Suprapubic skin (tissue), 4 donors: ENCODE results near the gene PNCK. TPM values are rescaled to one million over a fixed set of nuclear protein-coding genes. Genes with fewer than 3 reads are reported as not detected.
"Not testable (repeated sequence)": the region's sequence is repeated elsewhere in the genome, so short reads cannot be mapped to it uniquely, and the experiment has no call there.

Source experiments
- DNase-seq, 2 donors: peaks; one replicate each; pipeline ENCODE4 v3.0.0-alpha.2; 2019; ENCODE audit warnings: low spot score in 2 of 2
- H3K27ac ChIP-seq: fragments of 200-600 bp; sonication (generic); one replicate; pipeline ENCODE4 v1.5.1; 2019
- H3K27me3 ChIP-seq: fragments of 200-600 bp; sonication (generic); one replicate; pipeline ENCODE4 v1.5.1; 2019
- H3K36me3 ChIP-seq: fragments of 200-600 bp; sonication (generic); one replicate; pipeline ENCODE4 v1.5.1; 2019
- H3K4me1 ChIP-seq: fragments of 200-600 bp; sonication (generic); one replicate; pipeline ENCODE4 v1.5.1; 2019
- H3K4me3 ChIP-seq: fragments of 200-600 bp; sonication (generic); one replicate; pipeline ENCODE4 v1.5.1; 2019; ENCODE audit warnings: mild to moderate bottlenecking
- H3K9me3 ChIP-seq: fragments of 200-600 bp; sonication (generic); one replicate; pipeline ENCODE4 v1.5.1; 2019
- CTCF ChIP-seq, 2 donors: fragments of 200-600 bp in 1 of 2; fragments of 450-650 bp in 1 of 2; sonication (generic) in 1 of 2; IDR thresholded peaks; one replicate each; pipeline ENCODE4 v1.5.1; 2016 to 2019; ENCODE audit warnings: antibody characterized with exemption in 2 of 2, mild to moderate bottlenecking in 1 of 2, moderate library complexity in 1 of 2
- EP300 ChIP-seq: sonication (generic); formaldehyde crosslinking; IDR thresholded peaks from one replicate; pipeline ENCODE4 v1.6.1; 2017; ENCODE audit warnings: antibody characterized with exemption
- POLR2A ChIP-seq, 2 donors: fragments of 450-650 bp; IDR thresholded peaks; one replicate each; pipeline ENCODE4 v1.6.1; 2017; ENCODE audit warnings: antibody characterized with exemption in 2 of 2, mild to moderate bottlenecking in 2 of 2, moderate library complexity in 2 of 2
- POLR2AphosphoS5 ChIP-seq, 3 donors: sonication (generic); formaldehyde crosslinking; IDR thresholded peaks; one replicate each; pipeline ENCODE4 v1.6.1; 2017; ENCODE audit warnings: antibody characterized with exemption in 3 of 3
- WGBS: methylation state at CpG from one replicate; pipeline ENCODE4 v1.1.5; 2018; 5-methylcytosine and 5-hydroxymethylcytosine counted together
- total RNA-seq, 4 donors: library from RNA; depleted of rRNA; stranded (reverse); fragments of >200 nt; gene quantifications; one replicate each; pipeline ENCODE4 v1.1.0, GENCODE V29; 2016

The PNCK gene
- total RNA-seq, 4 donors from 2014 or later, result 1.2 to 1.8 (median 1.4) TPM

GRCh38 chrX:153685156-153685536, 11.5 kb upstream of the PNCK start:
- no peak overlapping the region for H3K4me3 ChIP-seq
- peaks cover 13% of the 10 kb centered on the region for H3K4me1 ChIP-seq
- no peak for DNase-seq
- H3K36me3 ChIP-seq, result no peaks in the 10 kb centered on the region
- no peak overlapping the region for H3K27ac ChIP-seq
- no peaks in the 10 kb centered on the region for H3K27me3 ChIP-seq
- WGBS, result 78% methylated on average over 7 of the region's 21 CpGs
- H3K9me3 ChIP-seq, result no peaks in the 10 kb centered on the region
- TF ChIP-seq EP300 (no peak), CTCF (IDR thresholded peaks at IDR 0.05) (no peak), POLR2A (IDR thresholded peaks at IDR 0.05) (no peak), POLR2AphosphoS5 (IDR thresholded peaks at IDR 0.05) (no peak)

DNA sequence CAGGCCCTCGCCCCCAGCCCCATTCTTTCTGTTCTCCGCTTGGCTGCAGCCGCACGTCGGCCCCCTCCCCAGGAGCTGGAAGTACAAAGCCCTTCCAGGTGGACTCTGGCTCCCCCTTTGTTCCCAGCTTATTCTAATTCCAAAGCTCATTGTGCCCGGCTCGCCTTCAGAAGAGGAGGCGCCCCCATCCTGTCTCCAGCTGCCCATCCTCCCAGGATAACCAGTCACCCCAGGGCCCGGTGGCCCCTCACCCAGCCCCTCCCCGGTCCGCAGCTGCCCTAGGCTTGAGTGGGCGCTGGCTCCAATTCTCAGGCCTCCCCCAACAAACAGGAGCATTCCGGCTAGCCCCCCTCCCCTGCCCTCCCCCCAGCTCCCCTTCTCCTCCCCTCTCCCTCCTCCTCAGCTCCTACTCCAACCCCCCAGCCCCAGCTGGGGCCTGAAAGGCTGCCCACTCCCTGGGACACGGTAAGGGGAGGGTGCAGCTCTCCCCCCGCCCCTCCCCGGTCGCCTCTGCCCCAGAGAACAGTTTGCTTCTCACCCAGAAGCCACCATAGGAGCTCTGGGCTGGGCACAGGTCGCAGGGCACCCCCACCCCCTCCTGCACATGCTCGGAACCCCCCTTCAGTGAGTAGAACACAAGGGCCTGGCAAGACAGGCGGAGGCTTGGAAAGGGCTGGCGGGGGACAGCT, 11.0 kb upstream of the PNCK start:
- TF ChIP-seq POLR2AphosphoS5 (IDR thresholded peaks at IDR 0.05) (no peak), CTCF (IDR thresholded peaks at IDR 0.05) (no peak), EP300 (no peak), POLR2A (IDR thresholded peaks at IDR 0.05) (no peak)
- Histone ChIP-seq H3K36me3 (no peaks in the 10 kb centered on the region), H3K4me3 (no peak overlapping the region), H3K27me3 (no peaks in the 10 kb centered on the region), H3K4me1 (peaks cover 9% of the 10 kb centered on the region), H3K27ac (no peak overlapping the region), H3K9me3 (no peaks in the 10 kb centered on the region)
- WGBS, result 60% methylated on average over 13 of the region's 21 CpGs
- DNase-seq, result peak in 1 of 2 donors; percentile 51

GRCh38 chrX:153683486-153683885, 9.9 kb upstream of the PNCK start:
- not testable (repeated sequence) for H3K27ac ChIP-seq, H3K4me3 ChIP-seq, H3K36me3 ChIP-seq, H3K27me3 ChIP-seq, H3K9me3 ChIP-seq, H3K4me1 ChIP-seq
- 97% methylated on average over 8 of the region's 8 CpGs for WGBS
- DNase-seq, result peak in 1 of 2 donors; percentile 1

GRCh38 chrX:153681175-153681574, 7.6 kb upstream of the PNCK start:
- WGBS, result 73% methylated on average over 12 of the region's 12 CpGs
- TF ChIP-seq CTCF (IDR thresholded peaks at IDR 0.05), result no peak

GRCh38 chrX:153674219-153674851, 722 bp upstream of the PNCK start:
- Histone ChIP-seq H3K4me3 (no peak overlapping the region), H3K4me1 (peaks cover 6% of the 10 kb centered on the region), H3K36me3 (no peaks in the 10 kb centered on the region), H3K27me3 (peaks cover 29% of the 10 kb centered on the region), H3K27ac (no peak overlapping the region), H3K9me3 (no peaks in the 10 kb centered on the region)
- TF ChIP-seq CTCF (IDR thresholded peaks at IDR 0.05) (no peak), EP300 (no peak), POLR2AphosphoS5 (IDR thresholded peaks at IDR 0.05) (no peak), POLR2A (IDR thresholded peaks at IDR 0.05) (no peak)
- DNase-seq, result no peak
- WGBS, result 85% methylated on average over 27 of the region's 27 CpGs

More at GRCh38 chrX:153681175-153681574, 7.6 kb upstream of the PNCK start:
- H3K4me3 ChIP-seq, result no peak overlapping the region
- H3K27me3 ChIP-seq, result no peaks in the 10 kb centered on the region
- no peak overlapping the region for H3K27ac ChIP-seq
- no peaks in the 10 kb centered on the region for H3K9me3 ChIP-seq
- H3K4me1 ChIP-seq, result no peaks in the 10 kb centered on the region
- H3K36me3 ChIP-seq, result no peaks in the 10 kb centered on the region
- DNase-seq, result no peak
